GM20000 (cell line): ENCODE data around the gene NDOR1.
A peak's percentile ranks its signal among the peaks of the same experiment; 100 is the strongest.

Experiments used
- DNase-seq: peaks from one replicate; pipeline ENCODE4 v3.0.0; 2012; ENCODE audit warnings: low spot score
- CTCF ChIP-seq: IDR thresholded peaks from 2 replicates; pipeline ENCODE4 v1.5.1; 2012; ENCODE audit warnings: mild to moderate bottlenecking, control low read depth; ENCODE audit errors: extremely low read depth, missing control alignments

The NDOR1 gene

DNA sequence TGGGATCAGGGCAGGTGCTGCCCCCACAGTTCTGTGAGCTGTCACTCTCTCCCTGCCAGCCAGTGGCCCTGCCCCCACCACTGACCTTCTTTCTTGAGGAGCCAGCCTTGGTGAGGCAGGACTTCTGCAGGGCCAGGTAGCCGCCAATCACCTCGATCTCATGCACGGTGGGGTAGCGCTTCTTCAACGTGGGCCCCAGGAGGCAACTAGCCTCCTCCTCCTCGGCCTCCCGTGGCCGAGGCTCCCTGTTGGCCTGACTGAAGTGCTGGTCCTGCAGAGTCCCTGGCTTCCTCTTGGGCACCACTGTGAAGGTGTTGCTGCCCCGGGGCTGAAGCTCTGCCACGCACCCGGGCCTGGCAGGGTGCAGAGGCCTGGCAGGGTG, 6.6 kb upstream of the NDOR1 start:
- DNase-seq = no peak

DNA sequence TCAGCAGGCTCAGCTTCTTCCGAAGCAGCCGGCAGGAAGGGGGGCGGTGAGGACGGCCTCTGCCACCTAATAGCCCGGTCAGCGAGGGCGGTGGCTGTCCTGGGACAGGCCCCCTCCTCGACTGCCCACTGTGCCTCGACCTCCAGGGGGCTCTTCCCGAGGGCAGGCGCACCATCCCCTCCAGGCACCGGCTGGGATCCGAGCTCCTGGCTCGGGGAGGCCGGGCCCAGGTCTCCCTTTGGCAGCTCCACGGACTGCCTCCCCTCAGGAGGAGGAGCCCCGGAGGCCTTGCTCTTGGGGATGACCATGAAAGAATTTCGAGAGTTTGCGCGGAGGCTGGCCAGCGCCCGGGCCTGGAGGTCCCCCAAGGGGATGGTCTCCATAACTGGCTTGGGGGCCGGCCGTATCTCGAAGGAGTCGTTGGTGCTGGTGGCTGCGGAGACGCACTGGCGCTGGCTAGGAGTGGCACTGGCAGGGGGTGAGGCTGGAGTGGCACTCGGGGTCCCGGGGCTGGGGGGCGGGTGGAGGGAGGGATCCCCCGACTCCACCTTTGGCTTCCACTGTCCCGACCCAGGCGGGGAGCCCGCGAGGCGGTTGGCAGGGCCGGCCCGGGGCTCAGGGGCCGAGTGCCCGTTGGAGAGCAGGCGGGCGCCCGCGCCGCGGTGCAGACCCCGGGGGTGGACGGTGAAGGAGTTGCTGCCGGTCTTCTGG, 5.9 kb upstream of the NDOR1 start:
- DNase-seq = no peak
- no peak for TF ChIP-seq CTCF

More for the DNA sequence above, 6.6 kb upstream of the NDOR1 start:
- TF ChIP-seq CTCF = no peak

DNA sequence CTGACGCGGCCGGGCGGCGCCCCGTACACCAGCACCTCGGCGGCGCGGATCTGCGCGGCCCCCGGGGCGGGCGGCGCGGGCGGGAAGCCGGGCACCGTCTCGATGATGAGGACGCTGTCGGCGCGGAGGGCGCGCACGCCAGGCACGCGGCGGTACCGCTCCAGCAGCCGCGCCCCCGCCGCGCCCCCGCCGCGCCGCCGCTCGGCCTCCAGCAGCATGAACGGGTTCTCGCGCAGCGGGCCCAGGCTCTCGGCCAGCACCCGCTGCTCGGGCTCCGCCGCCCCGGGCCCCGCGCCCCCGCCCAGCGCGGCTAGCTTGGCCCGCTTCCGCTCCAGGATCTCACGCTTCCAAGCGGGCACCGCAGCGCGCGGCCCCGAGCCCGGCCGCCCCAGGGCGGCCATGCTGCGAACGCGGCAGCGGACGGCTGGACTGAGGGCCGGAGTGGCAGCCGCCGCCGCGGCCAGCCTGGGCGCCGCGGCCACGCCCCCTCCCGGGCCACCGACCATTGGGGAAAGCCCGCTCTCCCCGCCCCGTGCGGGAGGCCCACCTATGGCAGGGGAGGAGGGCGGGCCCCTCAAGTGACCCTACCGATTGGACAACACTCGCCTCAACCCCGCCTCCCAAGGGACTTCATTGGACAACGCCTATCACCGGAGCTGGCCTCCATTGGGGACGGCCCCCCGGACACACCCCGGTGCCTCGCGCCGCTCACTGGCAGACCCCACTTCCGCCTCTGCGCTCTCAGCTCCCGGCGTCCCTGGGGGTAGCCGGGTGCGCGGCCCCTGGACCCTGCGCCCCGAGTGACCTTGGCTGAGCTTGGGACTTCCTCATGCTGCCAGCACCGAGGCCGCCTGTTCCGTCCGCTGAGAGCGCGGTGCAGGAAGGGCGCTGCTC, 4.9 kb upstream of the NDOR1 start, which contains the start of gene TPRN:
TPRN (minus strand) TSS at position 431 of the 894 bp plus-strand sequence; CDS start at position 401, 30 bp downstream.
- DNase-seq = peak; percentile 100
- TF ChIP-seq CTCF = no peak

GRCh38 chr9:137201205-137201868, 4.2 kb upstream of the NDOR1 start:
- no peak for TF ChIP-seq CTCF

DNA sequence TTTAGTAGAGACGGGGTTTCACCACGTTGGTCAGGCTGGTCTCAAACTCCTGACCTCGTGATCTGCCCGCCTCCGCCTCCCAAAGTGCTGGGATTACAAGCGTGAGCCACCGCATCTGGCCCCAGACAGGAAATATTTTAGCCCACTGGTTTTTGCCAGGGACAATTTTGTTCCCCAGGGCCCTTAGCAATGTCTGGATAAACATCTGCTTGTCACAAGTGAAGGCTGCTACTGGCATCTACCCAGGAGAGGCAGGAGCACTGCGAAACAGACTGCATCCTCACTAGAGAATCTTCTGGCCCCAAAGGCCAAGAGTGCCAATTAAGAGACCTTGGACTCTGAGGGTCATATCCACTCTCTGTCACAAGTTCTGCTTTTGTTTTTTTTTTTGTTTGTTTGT, 2.5 kb upstream of the NDOR1 start:
- no peak for DNase-seq
- no peak for TF ChIP-seq CTCF

More at GRCh38 chr9:137201205-137201868, 4.2 kb upstream of the NDOR1 start:
- no peak for DNase-seq

DNA sequence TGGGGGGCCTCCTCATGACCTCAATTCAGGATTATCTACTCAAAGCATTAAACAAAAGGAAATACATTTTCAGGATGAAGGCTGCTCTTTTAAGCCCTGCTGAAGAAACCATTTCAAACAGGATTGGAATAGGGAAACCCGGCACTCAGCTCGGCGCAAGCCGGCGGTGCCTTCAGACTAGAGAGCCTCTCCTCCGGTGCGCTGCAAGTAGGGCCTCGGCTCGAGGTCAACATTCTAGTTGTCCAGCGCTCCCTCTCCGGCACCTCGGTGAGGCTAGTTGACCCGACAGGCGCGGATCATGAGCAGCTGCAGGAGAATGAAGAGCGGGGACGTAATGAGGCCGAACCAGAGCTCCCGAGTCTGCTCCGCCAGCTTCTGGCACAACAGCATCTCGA, 772 bp upstream of the NDOR1 start:
- TF ChIP-seq CTCF = no peak
- DNase-seq = no peak
